Choroid plexus epithelial cell (primary cell): ENCODE data around the gene ATG7.
A peak's percentile ranks its signal among the peaks of the same experiment; 100 is the strongest.

Experiments
- DNase-seq: peaks from one replicate; pipeline ENCODE4 v3.0.0-alpha.2; 2010; ENCODE audit warnings: low read depth
- H3K4me3 ChIP-seq: 2 replicates; pipeline ENCODE4 v1.5.1; 2011; ENCODE audit warnings: low read depth, mild to moderate bottlenecking, control low read depth, low read length, moderate library complexity
- CTCF ChIP-seq: conservative IDR thresholded peaks from 2 replicates; pipeline ENCODE4 v1.5.1; 2011; ENCODE audit warnings: low read depth, mild to moderate bottlenecking, control low read depth, inconsistent platforms, low read length, moderate library complexity

ATG7 gene

GRCh38 chr3:11559816-11560633 is 287.8 kb downstream of the ATG7 start:
- no peak for TF ChIP-seq CTCF
- DNase-seq, result no peak
- no peak overlapping the region for H3K4me3 ChIP-seq

GRCh38 chr3:11560746-11561145 is 288.5 kb downstream of the ATG7 start:
- DNase-seq, result peak; percentile 77
- TF ChIP-seq CTCF, result no peak
- H3K4me3 ChIP-seq, result no peak overlapping the region

GRCh38 chr3:11562277-11562881 is 290.2 kb downstream of the ATG7 start:
- TF ChIP-seq CTCF, result no peak
- no peak for DNase-seq

GRCh38 chr3:11563159-11563864 is 291.1 kb downstream of the ATG7 start:
- no peak for TF ChIP-seq CTCF
- no peak for DNase-seq
- H3K4me3 ChIP-seq, result no peak overlapping the region

More at GRCh38 chr3:11562277-11562881, 290.2 kb downstream of the ATG7 start:
- H3K4me3 ChIP-seq, result no peak overlapping the region

- DNase-seq, result no peak
- TF ChIP-seq CTCF, result no peak
- H3K4me3 ChIP-seq, result no peak overlapping the region
Measured at GRCh38 chr3:11563865-11564185, 291.6 kb downstream of the ATG7 start.

- no peak for TF ChIP-seq CTCF
- DNase-seq, result no peak
Measured at GRCh38 chr3:11564577-11565001, 292.4 kb downstream of the ATG7 start.

More at GRCh38 chr3:11564577-11565001, 292.4 kb downstream of the ATG7 start:
- H3K4me3 ChIP-seq, result no peak overlapping the region
